ENCODE measurements around the gene SPEF1.

SPEF1 gene

GRCh38 chr20:3786665-3787323 lies 5.5 kb upstream of the SPEF1 start, which contains the start of gene CENPB:
TSS of gene CENPB (minus strand) at chr20:3786740. CDS start at chr20:3786483, 257 bp downstream.
- DNase-seq = peak; percentile 91

DNA sequence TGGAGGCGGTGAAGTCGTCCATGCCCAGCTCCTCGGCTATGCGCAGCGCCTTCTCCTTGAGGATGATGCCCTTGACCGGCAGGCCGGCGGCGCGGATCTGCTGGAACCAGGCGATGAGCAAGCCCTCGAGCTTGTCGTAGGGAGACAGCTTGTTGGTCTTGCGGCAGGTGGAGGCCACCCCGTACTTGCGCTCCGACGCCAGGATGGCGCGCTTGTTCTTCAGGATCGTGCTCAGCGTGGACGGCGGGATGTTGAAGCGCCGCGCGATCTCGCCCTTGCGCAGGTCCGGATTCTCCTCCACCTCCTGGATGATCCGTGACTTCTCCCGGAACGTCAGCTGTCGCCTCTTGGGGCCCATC lies 4.9 kb upstream of the SPEF1 start:
- DNase-seq = peak; percentile 47

- no peak for DNase-seq
Measured at GRCh38 chr20:3785240-3786125, 4.2 kb upstream of the SPEF1 start.

DNA sequence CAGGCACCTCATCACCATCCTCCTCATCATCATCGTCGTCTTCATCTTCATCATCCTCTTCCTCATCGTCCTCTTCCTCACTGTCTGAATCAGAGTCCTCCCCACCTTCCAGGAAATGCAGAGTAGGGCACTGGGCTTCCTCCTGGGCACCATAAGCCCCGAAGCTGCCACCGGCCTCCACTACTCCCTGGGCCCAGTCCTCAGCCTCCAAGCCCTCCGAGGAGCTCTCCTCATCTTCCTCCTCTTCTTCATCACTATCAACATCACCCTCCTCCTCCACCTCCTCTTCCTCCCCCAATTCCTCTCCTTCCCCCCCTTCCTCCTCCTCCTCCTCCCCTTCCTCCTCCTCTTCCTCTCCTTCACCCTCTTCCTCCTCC lies 3.6 kb upstream of the SPEF1 start:
- no peak for DNase-seq

GRCh38 chr20:3784216-3784853 lies 3.1 kb upstream of the SPEF1 start:
- DNase-seq = no peak

DNA sequence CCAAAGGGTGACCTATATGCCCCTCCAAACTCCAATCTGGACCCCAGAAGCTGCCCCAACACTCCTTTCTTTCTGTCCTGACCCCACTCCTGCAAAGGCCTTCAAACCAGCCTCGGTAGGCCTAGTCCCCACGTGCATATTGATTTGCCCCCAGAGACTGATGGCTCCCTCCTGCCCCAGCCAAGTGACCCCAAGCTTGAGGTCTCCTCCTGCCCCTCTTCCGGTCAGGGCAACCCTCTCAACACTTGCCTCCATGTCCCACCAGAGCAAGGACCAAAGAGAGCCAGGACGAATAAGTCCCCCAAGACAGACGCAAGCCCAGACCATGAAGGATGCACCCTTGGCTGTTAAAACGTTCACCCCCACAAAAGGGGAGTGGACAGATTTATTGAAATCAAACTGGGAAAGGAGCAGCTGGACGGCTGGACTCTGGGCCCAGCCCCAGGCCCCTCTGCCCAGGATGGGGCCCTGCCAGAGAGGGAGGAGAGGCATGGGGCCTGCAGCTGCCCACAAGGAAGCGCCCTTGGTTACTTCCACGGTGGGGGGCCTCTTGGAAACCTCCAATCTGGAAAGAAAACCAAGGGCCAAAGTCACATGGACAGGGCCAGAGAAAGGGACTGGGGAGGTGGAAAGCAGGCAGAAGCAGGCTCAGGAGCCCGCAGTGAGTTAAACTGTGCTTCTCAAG lies 2.4 kb upstream of the SPEF1 start:
- no peak for DNase-seq

- DNase-seq = no peak
Measured at GRCh38 chr20:3783068-3783489, 1.8 kb upstream of the SPEF1 start.

GRCh38 chr20:3782597-3782996 lies 1.3 kb upstream of the SPEF1 start:
- no peak for DNase-seq

- no peak for DNase-seq
Measured at GRCh38 chr20:3778976-3779375, 2.3 kb downstream of the SPEF1 start.

GRCh38 chr20:3777716-3778629 lies 3.3 kb downstream of the SPEF1 start:
- no peak for DNase-seq

DNA sequence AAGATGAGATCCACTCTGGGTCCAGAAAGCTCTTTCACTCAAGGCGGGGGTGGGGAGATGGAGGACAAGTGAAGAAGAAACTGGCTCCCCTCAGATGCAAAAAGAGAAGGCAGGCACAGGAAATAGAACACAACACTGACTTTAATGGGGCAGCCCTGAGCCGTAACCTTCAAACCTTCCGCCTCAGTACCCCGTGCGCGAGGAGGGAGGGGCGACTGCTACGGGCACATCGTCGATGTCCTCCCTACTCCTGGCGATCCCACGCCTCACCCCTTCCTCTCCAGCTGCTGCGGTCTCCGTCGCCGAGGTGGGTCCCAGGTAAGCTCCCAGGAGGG lies 3.9 kb downstream of the SPEF1 start:
- no peak for DNase-seq

GRCh38 chr20:3775457-3776108 lies 5.7 kb downstream of the SPEF1 start:
- DNase-seq = no peak

DNA sequence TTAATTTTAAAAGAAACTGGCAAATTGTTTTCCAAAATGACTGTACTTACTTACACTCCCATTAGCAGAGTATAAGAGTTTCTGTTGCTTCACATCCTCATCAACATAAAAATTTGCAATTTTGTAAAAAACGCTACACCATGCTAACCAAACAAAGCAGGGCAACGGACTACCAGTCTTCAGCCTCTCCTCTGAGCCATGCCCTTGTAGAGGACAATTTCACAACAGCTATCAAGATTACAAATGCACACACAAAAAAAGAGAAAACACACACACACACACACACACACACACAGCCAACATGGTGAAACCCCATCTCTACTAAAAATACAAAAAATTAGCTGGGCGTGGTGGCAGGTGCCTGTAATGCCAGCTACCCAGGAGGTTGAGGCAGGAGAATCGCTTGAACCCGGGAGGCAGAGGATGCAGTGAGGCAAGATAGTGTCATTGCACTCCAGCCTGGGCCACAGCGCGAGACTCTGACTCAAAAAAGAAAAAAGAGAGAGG lies 9.6 kb downstream of the SPEF1 start:
- no peak for DNase-seq

GRCh38 chr20:3768342-3769130 lies 12.7 kb downstream of the SPEF1 start:
- peak; percentile 84 for DNase-seq

DNA sequence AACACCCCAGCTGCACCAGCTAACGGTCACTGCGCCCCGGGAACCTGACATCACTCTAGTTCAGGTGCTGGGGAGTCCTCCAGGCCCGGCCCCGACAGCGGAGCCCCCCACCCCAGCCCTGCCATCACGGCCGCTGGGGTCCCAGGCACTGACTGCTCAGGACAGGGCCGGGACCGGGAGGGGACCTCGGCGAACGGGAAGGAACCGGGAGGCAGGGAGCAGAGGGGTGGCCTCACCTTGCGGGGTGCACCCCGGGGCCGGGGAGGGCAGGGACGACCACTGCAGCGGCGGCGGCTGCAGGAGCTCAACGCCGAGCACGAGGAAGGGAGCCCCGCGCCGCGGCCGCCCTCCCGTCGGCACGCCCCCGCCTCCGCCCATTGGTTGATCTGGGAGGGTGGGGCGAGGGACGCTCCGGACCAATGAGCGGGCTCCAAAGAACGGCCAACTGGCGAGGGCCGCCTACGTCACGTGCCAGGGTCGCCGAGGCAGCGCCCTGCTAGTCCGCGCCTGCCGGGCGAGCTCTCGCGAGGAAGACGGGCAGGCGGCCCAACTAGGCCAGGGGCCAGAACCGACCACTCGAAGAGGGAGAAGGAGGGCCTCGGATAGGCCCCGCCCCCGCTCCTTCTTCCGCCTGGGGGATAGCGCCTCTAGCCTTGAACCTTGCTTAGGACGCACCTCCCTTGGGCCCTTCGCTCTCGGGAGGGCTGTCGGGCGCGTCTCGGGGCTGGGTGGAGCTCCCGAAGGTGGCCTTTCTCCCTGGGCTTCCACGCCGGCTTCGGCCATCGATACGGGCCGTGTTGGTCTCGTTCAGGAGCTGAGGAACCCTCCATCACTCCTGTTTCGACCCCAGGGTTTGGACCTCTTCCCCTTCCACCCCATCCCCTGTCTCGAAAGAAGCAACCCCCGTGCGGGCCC lies 13.6 kb downstream of the SPEF1 start, which contains the start of gene ADISSP:
ADISSP (minus strand) TSS at position 327 of the 915 bp plus-strand sequence. CDS start 7,653 bp downstream, outside the sequence.
- DNase-seq = peak; percentile 98

DNA sequence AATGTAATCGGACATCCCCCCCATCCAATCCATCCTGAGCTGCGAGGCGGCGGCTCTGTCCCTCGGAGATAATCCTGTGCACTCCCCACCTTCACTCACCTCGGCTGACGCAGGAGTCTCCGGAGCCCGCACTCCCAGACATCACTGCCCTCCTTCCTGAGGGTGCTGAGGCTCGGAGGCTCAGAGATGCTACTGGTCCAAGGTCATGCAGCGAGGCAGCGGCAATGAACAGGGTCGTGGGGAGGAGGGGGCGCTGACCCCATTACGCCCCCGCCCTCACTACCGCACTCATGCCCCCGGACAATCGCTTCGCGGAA lies 14.2 kb downstream of the SPEF1 start:
- no peak for DNase-seq

GRCh38 chr20:3766422-3767109 lies 14.7 kb downstream of the SPEF1 start:
- no peak for DNase-seq

DNA sequence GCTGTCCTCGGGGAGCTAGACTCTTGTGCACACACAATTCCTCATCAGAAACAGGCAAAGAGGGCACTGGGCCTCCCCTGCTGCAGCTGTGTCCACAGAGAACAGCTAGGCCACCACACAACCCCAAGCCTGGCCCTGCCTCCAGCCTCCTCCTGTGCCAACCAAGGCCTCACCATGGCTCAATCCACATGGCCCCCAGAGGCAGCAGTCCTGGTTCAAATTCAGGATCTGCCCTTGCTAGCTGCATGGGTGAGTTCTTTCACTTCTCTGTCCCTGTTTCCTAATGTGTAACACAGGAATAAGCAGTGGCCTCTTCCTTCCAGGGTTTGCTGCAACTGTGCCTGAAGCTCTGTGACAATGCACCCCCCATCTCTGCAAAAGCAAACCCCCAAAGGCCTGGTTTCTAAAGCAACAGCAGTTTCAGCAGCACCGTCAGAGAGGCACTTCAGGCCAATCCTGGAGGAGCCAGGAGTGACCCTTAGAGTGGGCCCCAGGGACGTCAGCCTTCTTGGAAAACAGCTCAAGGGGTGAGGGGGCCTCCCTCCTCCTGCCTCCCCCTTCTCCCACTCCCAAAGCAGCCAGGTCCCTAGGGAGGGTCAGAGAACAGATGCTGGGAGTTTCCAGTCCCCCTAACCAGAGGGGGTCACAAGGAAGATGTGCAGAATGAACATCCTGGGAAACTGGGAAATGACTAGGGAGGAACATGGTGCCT lies 15.9 kb downstream of the SPEF1 start:
- DNase-seq = no peak
